HepG2 (cell line): Measurements from ENCODE around the gene DOK1. TPM values are rescaled to one million over a fixed set of nuclear protein-coding genes. Genes with fewer than 3 reads are reported as not detected.
A peak's percentile ranks its signal among the peaks of the same experiment; 100 is the strongest.

Experiments
- BRD4 ChIP-seq: sonication (generic); formaldehyde crosslinking; IDR thresholded peaks from 2 replicates; pipeline ENCODE4 v1.4.0; 2020; ENCODE audit warnings: missing genetic modification reagents
- FOXA3 ChIP-seq: IDR thresholded peaks from 2 replicates; pipeline ENCODE4 v1.6.1; 2016; ENCODE audit warnings: missing genetic modification reagents, missing compliant biosample characterization
- HINFP ChIP-seq: sonication (generic); formaldehyde crosslinking; IDR thresholded peaks from 2 replicates; pipeline ENCODE4 v1.4.0; 2020; ENCODE audit warnings: low read depth, mild to moderate bottlenecking, missing genetic modification reagents
- IRF1 ChIP-seq: sonication (generic); formaldehyde crosslinking; IDR thresholded peaks from 2 replicates; pipeline ENCODE4 v1.4.0; 2020; ENCODE audit warnings: low read depth, mild to moderate bottlenecking, missing genetic modification reagents
- MBD4 ChIP-seq: IDR thresholded peaks from 2 replicates; pipeline ENCODE4 v1.6.1; 2012; ENCODE audit warnings: low read length, inconsistent platforms, borderline replicate concordance
- MXD3 ChIP-seq: IDR thresholded peaks from 2 replicates; pipeline ENCODE4 v1.6.1; 2016; ENCODE audit warnings: mild to moderate bottlenecking, missing biosample characterization, missing genetic modification reagents
- NCOA2 ChIP-seq: sonication (generic); formaldehyde crosslinking; IDR thresholded peaks from 2 replicates; pipeline ENCODE4 v1.8.0; 2022; ENCODE audit warnings: inconsistent platforms
- NONO ChIP-seq, 2 experiments: fragments of 450-650 bp in 1 of 2; sonication (generic) in 1 of 2; formaldehyde crosslinking in 1 of 2; IDR thresholded peaks in 1 of 2; conservative IDR thresholded peaks in 1 of 2; 2 replicates each; pipeline versions ENCODE4 v1.6.1 to v1.8.0; 2017 to 2022; ENCODE audit warnings: mild to moderate bottlenecking in 1 of 2, missing genetic modification reagents in 1 of 2, moderate library complexity in 1 of 2
- NR2F1 ChIP-seq, 2 experiments: fragments of 450-650 bp in 1 of 2; formaldehyde crosslinking in 1 of 2; IDR thresholded peaks; 2 replicates each; pipeline versions ENCODE4 v1.5.0 to v1.6.1; 2016 to 2020; ENCODE audit warnings: mild to moderate bottlenecking in 1 of 2, missing compliant biosample characterization in 1 of 2, missing genetic modification reagents in 1 of 2, moderate library complexity in 1 of 2
- PCBP1 ChIP-seq: fragments of 200-400 bp; formaldehyde crosslinking; IDR thresholded peaks from 2 replicates; pipeline ENCODE4 v1.6.1; 2017; ENCODE audit warnings: mild to moderate bottlenecking, low read depth, low read length, borderline replicate concordance
- RBAK ChIP-seq: sonication (generic); formaldehyde crosslinking; IDR thresholded peaks from 2 replicates; pipeline ENCODE4 v1.5.1; 2020; ENCODE audit warnings: mild to moderate bottlenecking, missing genetic modification reagents
- RXRB ChIP-seq: IDR thresholded peaks from 2 replicates; pipeline ENCODE4 v1.6.1; 2016; ENCODE audit warnings: borderline replicate concordance, missing genetic modification reagents, missing compliant biosample characterization
- SAP130 ChIP-seq: IDR thresholded peaks from 2 replicates; pipeline ENCODE4 v1.6.1; 2016; ENCODE audit warnings: low read depth
- TFAP4 ChIP-seq: sonication (generic); IDR thresholded peaks from 2 replicates; pipeline ENCODE4 v1.6.1; 2016; ENCODE audit warnings: low read depth, borderline replicate concordance
- ZFP91 ChIP-seq: sonication (generic); formaldehyde crosslinking; IDR thresholded peaks from 2 replicates; pipeline ENCODE4 v1.9.0; 2022; ENCODE audit warnings: missing genetic modification reagents, mild to moderate bottlenecking, borderline replicate concordance
- ZNF276 ChIP-seq: sonication (generic); formaldehyde crosslinking; IDR thresholded peaks from 2 replicates; pipeline ENCODE4 v1.4.0; 2020; ENCODE audit warnings: mild to moderate bottlenecking, low read depth, missing genetic modification reagents
- ZNF350 ChIP-seq: sonication (generic); formaldehyde crosslinking; IDR thresholded peaks from 2 replicates; pipeline ENCODE4 v1.4.0; 2020; ENCODE audit warnings: mild to moderate bottlenecking, low read depth, missing genetic modification reagents, borderline replicate concordance
- polyA plus RNA-seq, 8 experiments: library from polyadenylated mRNA; depleted of rRNA in 3 of 8; stranded (reverse) in 7 of 8; unstranded in 1 of 8; fragments of >200 nt; fragmentation: Illumina TruSeq in 4 of 8; extraction: Trizol in 4 of 8; gene quantifications; 2 replicates each; pipeline versions ENCODE4 v1.2.1 to v1.2.3, GENCODE V29; 2011 to 2016; ENCODE audit warnings: low read depth in 4 of 8, missing spikeins in 1 of 8, mixed read lengths in 1 of 8; ENCODE audit not compliant: insufficient read depth in 1 of 8
- total RNA-seq, 5 experiments: library from RNA; depleted of rRNA; stranded (reverse); fragments of >200 nt; fragmentation: Illumina TruSeq; extraction: Trizol; gene quantifications; 2 replicates each; pipeline ENCODE4 v1.2.3, GENCODE V29; 2016; ENCODE audit warnings: low read depth in 1 of 5

The DOK1 gene
- total and polyA plus RNA-seq, 2 of the 13 experiments (the other 11 are each of a cell fraction or from before 2014, with no cell fraction given), result 0.53 to 0.74 TPM

GRCh38 chr2:74552914-74553811, 1.4 kb upstream of the DOK1 start (continued):
- TF ChIP-seq ZFP91, result 0 out of 2 replicates have a peak, but pooled peaks have one; percentile 54
- 0 out of 2 replicates have a peak, but pooled peaks have one; percentile 20 for TF ChIP-seq ZNF350 (CRISPR knock-in tag)
- TF ChIP-seq MXD3 (CRISPR knock-in tag), result peak; percentile 73; the same call in 1 of the 2 replicates
- TF ChIP-seq PCBP1, result 0 out of 2 replicates have a peak, but pooled peaks have one; percentile 51
- peak; percentile 18; the same call in 1 of the 2 replicates for TF ChIP-seq RXRB (CRISPR knock-in tag)
- no peak for TF ChIP-seq RBAK
- peak; percentile 48; the same call in 1 of the 2 replicates for TF ChIP-seq TFAP4
- peak; percentile 15; the same call in 1 of the 2 replicates for TF ChIP-seq HINFP (CRISPR knock-in tag)
- TF ChIP-seq NCOA2 (CRISPR knock-in tag), result no peak
- TF ChIP-seq NONO (IDR thresholded peaks at IDR 0.05), result no peak
- TF ChIP-seq NONO (CRISPR knock-in tag; conservative IDR thresholded peaks at IDR 0.05), result no peak
- no peak for TF ChIP-seq ZNF276 (CRISPR knock-in tag)
- 0 out of 2 replicates have a peak, but pooled peaks have one; percentile 62 for TF ChIP-seq BRD4 (CRISPR knock-in tag)
- 0 out of 2 replicates have a peak, but pooled peaks have one; percentile 59 for TF ChIP-seq IRF1
- peak; percentile 59 for TF ChIP-seq SAP130 (CRISPR knock-in tag)
- TF ChIP-seq NR2F1 (CRISPR knock-in tag; IDR thresholded peaks at IDR 0.05), result peak in 1 of 2 experiments; percentile 45; a peak in 1 of 4 replicates
- peak; percentile 30; the same call in 1 of the 2 replicates for TF ChIP-seq FOXA3 (CRISPR knock-in tag)
- no peak for TF ChIP-seq MBD4
